ENCODE results near the gene EFR3B.

DNA sequence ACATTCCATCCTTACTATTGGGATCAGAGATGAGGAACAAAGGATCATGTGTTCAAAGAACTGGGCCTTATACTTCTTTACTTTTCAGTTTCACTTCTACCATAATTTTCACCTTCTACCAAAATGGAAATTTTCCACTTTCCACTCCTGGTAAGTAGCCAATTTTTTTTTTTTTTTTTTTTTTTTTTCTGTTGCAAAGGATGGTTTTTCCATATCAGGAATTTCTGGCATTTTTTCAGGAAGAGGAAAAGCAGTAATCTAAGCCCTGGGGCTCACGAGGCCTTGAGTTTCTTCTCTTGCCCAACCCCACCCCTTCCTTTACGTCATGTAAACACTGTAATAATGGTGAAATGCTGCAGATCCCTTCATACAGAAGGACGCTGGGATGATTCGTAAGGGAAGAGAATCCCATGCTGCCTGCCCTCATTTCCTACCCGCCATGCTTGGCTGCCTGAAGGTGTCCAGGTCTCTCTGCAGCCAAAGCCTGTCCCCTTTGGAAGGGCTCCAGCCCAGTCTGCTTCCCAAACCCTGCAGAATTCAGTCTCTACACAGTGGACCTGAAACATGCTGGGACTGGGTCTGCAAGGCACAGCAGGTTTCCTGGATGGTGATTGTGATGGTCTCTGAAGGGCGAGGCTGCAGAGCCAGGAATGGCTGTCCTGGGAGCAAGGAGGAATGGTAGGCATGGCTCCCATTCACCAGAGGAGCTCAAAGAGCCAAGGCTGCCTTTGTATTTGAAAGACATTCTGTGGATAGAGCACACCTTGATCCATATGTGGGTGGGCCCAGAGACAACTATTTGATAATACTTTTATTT, 57.0 kb downstream of the EFR3B start:
- TF ChIP-seq POLR2A (IDR thresholded peaks at IDR 0.05; ENCODE audit: low read depth, low read length) (no peak), POLR2AphosphoS5 (IDR thresholded peaks at IDR 0.05; ENCODE audit: low read depth, low read length) (no peak)

All from GM12891 (cell line).